Measurements from ENCODE around the gene VPS37C.

GRCh38 chr11:61189933-61190332, 28.7 kb upstream of the VPS37C start:
- TF ChIP-seq, protein P1, sequence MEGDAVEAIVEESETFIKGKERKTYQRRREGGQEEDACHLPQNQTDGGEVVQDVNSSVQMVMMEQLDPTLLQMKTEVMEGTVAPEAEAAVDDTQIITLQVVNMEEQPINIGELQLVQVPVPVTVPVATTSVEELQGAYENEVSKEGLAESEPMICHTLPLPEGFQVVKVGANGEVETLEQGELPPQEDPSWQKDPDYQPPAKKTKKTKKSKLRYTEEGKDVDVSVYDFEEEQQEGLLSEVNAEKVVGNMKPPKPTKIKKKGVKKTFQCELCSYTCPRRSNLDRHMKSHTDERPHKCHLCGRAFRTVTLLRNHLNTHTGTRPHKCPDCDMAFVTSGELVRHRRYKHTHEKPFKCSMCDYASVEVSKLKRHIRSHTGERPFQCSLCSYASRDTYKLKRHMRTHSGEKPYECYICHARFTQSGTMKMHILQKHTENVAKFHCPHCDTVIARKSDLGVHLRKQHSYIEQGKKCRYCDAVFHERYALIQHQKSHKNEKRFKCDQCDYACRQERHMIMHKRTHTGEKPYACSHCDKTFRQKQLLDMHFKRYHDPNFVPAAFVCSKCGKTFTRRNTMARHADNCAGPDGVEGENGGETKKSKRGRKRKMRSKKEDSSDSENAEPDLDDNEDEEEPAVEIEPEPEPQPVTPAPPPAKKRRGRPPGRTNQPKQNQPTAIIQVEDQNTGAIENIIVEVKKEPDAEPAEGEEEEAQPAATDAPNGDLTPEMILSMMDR (IDR thresholded peaks at IDR 0.05) = no peak
- TF ChIP-seq POLR2A (IDR thresholded peaks at IDR 0.05) (no peak), POLR2AphosphoS5 (IDR thresholded peaks at IDR 0.05) (no peak)

Data from transverse colon (tissue), 4 donors.